PC-9 (cell line): ENCODE results near the gene PRUNE2. TPM values are rescaled to one million over a fixed set of nuclear protein-coding genes. Genes with fewer than 3 reads are reported as not detected.

Experiments used
- BruUV-seq: library from RNA; stranded (reverse); fragments of 400-500 nt; replicated peaks from 2 replicates; lab custom pipeline; 2021; lab: Mats Ljungman, UMichigan
- CTCF ChIA-PET: fragments of 300-600 bp; sonication (Branson Sonifier 250); formaldehyde crosslinking; loops from one replicate; lab custom pipeline; 2022; ENCODE audit warnings: antibody characterized with exemption; lab: Charles Lee
- POLR2A ChIA-PET: fragments of 300-600 bp; sonication (Branson Sonifier 250); formaldehyde crosslinking; loops from one replicate; lab custom pipeline; 2022; ENCODE audit warnings: antibody characterized with exemption; ENCODE audit not compliant: unreplicated experiment; lab: Charles Lee
- DNase-seq, 2 experiments: peaks; one replicate each; pipeline versions ENCODE4 v3.0.0 to v3.0.0-alpha.2; 2015 to 2022; ENCODE audit warnings: mixed read lengths in 1 of 2
- H2AFZ ChIP-seq: fragments of 200-600 bp; sonication (generic); 2 replicates; pipeline ENCODE4 v1.8.1; 2017; ENCODE audit warnings: antibody characterized with exemption
- H3F3A ChIP-seq: fragments of 200-600 bp; sonication (generic); 2 replicates; pipeline ENCODE4 v1.8.1; 2017; ENCODE audit warnings: antibody characterized with exemption, mild to moderate bottlenecking, low read depth; ENCODE audit not compliant: insufficient read depth
- H3K27ac ChIP-seq: fragments of 200-600 bp; sonication (generic); 2 replicates; pipeline ENCODE4 v1.6.1; 2016; ENCODE audit warnings: mixed run types
- H3K27me3 ChIP-seq: fragments of 200-600 bp; sonication (generic); 2 replicates; pipeline ENCODE4 v1.6.1; 2016; ENCODE audit warnings: low read depth, mixed run types; ENCODE audit not compliant: insufficient read depth
- H3K36me3 ChIP-seq: fragments of 200-600 bp; sonication (generic); 2 replicates; pipeline ENCODE4 v1.6.1; 2016; ENCODE audit warnings: low read depth, mixed run types
- H3K4me1 ChIP-seq: fragments of 200-600 bp; sonication (generic); replicated peaks from 2 replicates; pipeline ENCODE4 v1.6.1; 2016; ENCODE audit warnings: mixed run types; ENCODE audit not compliant: insufficient read depth
- H3K4me2 ChIP-seq: fragments of 200-600 bp; sonication (generic); 2 replicates; pipeline ENCODE4 v1.6.1; 2017; ENCODE audit warnings: mixed run types
- H3K4me3 ChIP-seq: fragments of 200-600 bp; sonication (generic); 2 replicates; pipeline ENCODE4 v1.6.1; 2016; ENCODE audit warnings: mixed run types
- H3K79me2 ChIP-seq: fragments of 200-600 bp; sonication (generic); 2 replicates; pipeline ENCODE4 v1.6.1; 2017; ENCODE audit warnings: low read depth, mixed run types
- H3K9me2 ChIP-seq: fragments of 200-600 bp; sonication (generic); 2 replicates; pipeline ENCODE4 v1.8.1; 2017; ENCODE audit warnings: mild to moderate bottlenecking; ENCODE audit not compliant: insufficient read depth
- H3K9me3 ChIP-seq: fragments of 200-600 bp; sonication (generic); 2 replicates; pipeline ENCODE4 v1.8.1; 2016; ENCODE audit warnings: low read depth; ENCODE audit not compliant: insufficient read depth
- H4K20me1 ChIP-seq: fragments of 200-600 bp; sonication (generic); 2 replicates; pipeline ENCODE4 v1.8.1; 2017; ENCODE audit not compliant: insufficient read depth
- CTCF ChIP-seq: fragments of 200-600 bp; sonication (generic); conservative IDR thresholded peaks from 2 replicates; pipeline ENCODE4 v1.6.1; 2017; ENCODE audit warnings: mixed run types, antibody characterized with exemption, mild to moderate bottlenecking, moderate library complexity
- EZH2 ChIP-seq: fragments of 200-600 bp; sonication (generic); IDR thresholded peaks from 2 replicates; pipeline ENCODE4 v1.8.0; 2017; ENCODE audit warnings: antibody characterized with exemption, low read depth
- intact Hi-C: fragments of 100-400 bp; cut with micrococcal nuclease; formaldehyde crosslinking; loops from one replicate; pipeline ENCODE4 v1.10.0; 2022; ENCODE audit not compliant: unreplicated experiment
- total RNA-seq: library from RNA; stranded (reverse); gene quantifications from 2 replicates; pipeline ENCODE4 v1.2.3, GENCODE V29; 2021

PRUNE2 gene
- total RNA-seq, 1 experiment from 2014 or later: 0.20 TPM

- H2AFZ ChIP-seq: no peak overlapping the region
- CTCF ChIA-PET: interaction anchor here (0.6 to 1.5 kb wide), 6 partner anchors 33 to 356 kb away, joined by 3 to 4 read pairs (median 3); no protein-coding TSS in a partner anchor
- H3K4me2 ChIP-seq: no peak overlapping the region
- intact Hi-C loops: loop anchor here (1.0 to 10.0 kb wide), 5 partner anchors 84 to 266 kb away; partner anchors contain the start of gene RFK
- H3K4me3 ChIP-seq: no peak overlapping the region
- TF ChIP-seq CTCF (peak; percentile 70), EZH2 (no peak)
- H3F3A ChIP-seq: no peaks in the 10 kb centered on the region
- POLR2A ChIA-PET: interaction anchor here (0.6 kb wide), 3 partner anchors 23 to 265 kb away, joined by 4 to 5 read pairs (median 4); no protein-coding TSS in a partner anchor
- H3K36me3 ChIP-seq: no peaks in the 10 kb centered on the region
- no peaks in the 10 kb centered on the region for H3K27me3 ChIP-seq
- no peaks in the 10 kb centered on the region for H3K9me3 ChIP-seq
- no peaks in the 10 kb centered on the region for H3K9me2 ChIP-seq
- BruUV-seq: no TSS peak
- no peaks in the 10 kb centered on the region for H4K20me1 ChIP-seq
- DNase-seq: peak in 1 of 2 experiments; percentile 38
- no peaks in the 10 kb centered on the region for H3K79me2 ChIP-seq
- H3K27ac ChIP-seq: no peak overlapping the region
- H3K4me1 ChIP-seq: peaks cover 8% of the 10 kb centered on the region; the same call in 1 of the 2 replicates
Measured at GRCh38 chr9:76658510-76659231, 247.2 kb downstream of the PRUNE2 start.

- ChIA-PET CTCF (no interaction called here), POLR2A (no interaction called here)
- peaks cover 8% of the 10 kb centered on the region; the same call in 1 of the 2 replicates for H3K4me1 ChIP-seq
- intact Hi-C loops: loop anchor here (5.0 to 10.0 kb wide), 3 partner anchors 82 to 265 kb away; partner anchors contain the start of gene RFK
- H3K9me3 ChIP-seq: no peaks in the 10 kb centered on the region
- BruUV-seq: no TSS peak
- no peak overlapping the region for H3K27ac ChIP-seq
- H3K4me2 ChIP-seq: no peak overlapping the region
- TF ChIP-seq EZH2 (no peak), CTCF (no peak)
- H3K9me2 ChIP-seq: no peaks in the 10 kb centered on the region
- no peak overlapping the region for H3K4me3 ChIP-seq
- DNase-seq: no peak
- H2AFZ ChIP-seq: no peak overlapping the region
- H4K20me1 ChIP-seq: no peaks in the 10 kb centered on the region
- no peaks in the 10 kb centered on the region for H3K36me3 ChIP-seq
- no peaks in the 10 kb centered on the region for H3K27me3 ChIP-seq
- no peaks in the 10 kb centered on the region for H3K79me2 ChIP-seq
- no peaks in the 10 kb centered on the region for H3F3A ChIP-seq
Measured at GRCh38 chr9:76657265-76657664, 248.6 kb downstream of the PRUNE2 start.

- BruUV-seq: no TSS peak
- ChIA-PET POLR2A (no interaction called here), CTCF (no interaction called here)
- H3K79me2 ChIP-seq: no peaks in the 10 kb centered on the region
- H3K4me2 ChIP-seq: no peak overlapping the region
- H3K4me3 ChIP-seq: no peak overlapping the region
- no peak for DNase-seq
- no peaks in the 10 kb centered on the region for H3K9me3 ChIP-seq
- no peaks in the 10 kb centered on the region for H3F3A ChIP-seq
- no peak overlapping the region for H2AFZ ChIP-seq
- no peak overlapping the region for H3K27ac ChIP-seq
- TF ChIP-seq EZH2: no peak
- no peak for TF ChIP-seq CTCF
- no peaks in the 10 kb centered on the region for H3K9me2 ChIP-seq
- intact Hi-C loops: loop anchor here (5.0 to 10.0 kb wide), 3 partner anchors 81 to 264 kb away; partner anchors contain the start of gene RFK
- H4K20me1 ChIP-seq: no peaks in the 10 kb centered on the region
- H3K4me1 ChIP-seq: peaks cover 8% of the 10 kb centered on the region; the same call in 1 of the 2 replicates
- no peaks in the 10 kb centered on the region for H3K36me3 ChIP-seq
- no peaks in the 10 kb centered on the region for H3K27me3 ChIP-seq
Measured at GRCh38 chr9:76655971-76656370, 249.9 kb downstream of the PRUNE2 start.
